T1000 (cell line): ENCODE measurements around the gene BRD7.

Experiments
- DNase-seq: peaks from one replicate; lab custom pipeline; 2025; ENCODE audit warnings: mixed read lengths; lab: John Stamatoyannopoulos, UW

Gene BRD7

GRCh38 chr16:50272687-50273381, 96.0 kb downstream of the BRD7 start:
- no peak for DNase-seq

GRCh38 chr16:50272111-50272571, 96.6 kb downstream of the BRD7 start:
- no peak for DNase-seq

- no peak for DNase-seq
Observed at GRCh38 chr16:50271148-50272041, 97.4 kb downstream of the BRD7 start.

- DNase-seq, result no peak
Observed at GRCh38 chr16:50270510-50271147, 98.2 kb downstream of the BRD7 start.

GRCh38 chr16:50269769-50270509, 98.8 kb downstream of the BRD7 start:
- DNase-seq, result no peak

GRCh38 chr16:50269061-50269705, 99.6 kb downstream of the BRD7 start:
- no peak for DNase-seq

- no peak for DNase-seq
Observed at GRCh38 chr16:50268352-50268751, 100.4 kb downstream of the BRD7 start.

- DNase-seq, result no peak
Observed at GRCh38 chr16:50267651-50268050, 101.1 kb downstream of the BRD7 start.

- DNase-seq, result no peak
Observed at GRCh38 chr16:50267151-50267631, 101.6 kb downstream of the BRD7 start.

- no peak for DNase-seq
Observed at GRCh38 chr16:50266337-50267091, 102.3 kb downstream of the BRD7 start, which contains the start of gene ADCY7. Gene ADCY7 (plus strand): TSS chr16:50266551. CDS start chr16:50288180, 21,629 bp downstream.
